CD4-positive, alpha-beta T cell treated with Interleukin-2 at 100 ng/mL for 4 hours (primary cell): ENCODE results near the gene GSTO2.

Source experiments
- DNase-seq: peaks from one replicate; pipeline ENCODE4 v3.0.0-alpha.2; 2020; ENCODE audit warnings: low spot score

GSTO2 gene

GRCh38 chr10:104253606-104254410, 15.2 kb upstream of the GSTO2 start:
- DNase-seq = no peak

- DNase-seq = peak; percentile 49
Observed at GRCh38 chr10:104254493-104255310, 14.3 kb upstream of the GSTO2 start, which contains the start of gene GSTO1. GSTO1 (plus strand) TSS chr10:104254892; CDS start chr10:104254929, 37 bp downstream.

GRCh38 chr10:104255311-104255981, 13.5 kb upstream of the GSTO2 start:
- peak; percentile 20 for DNase-seq

GRCh38 chr10:104256335-104256961, 12.5 kb upstream of the GSTO2 start:
- DNase-seq = peak; percentile 63

- no peak for DNase-seq
Observed at GRCh38 chr10:104257235-104257634, 11.7 kb upstream of the GSTO2 start.

- no peak for DNase-seq
Observed at GRCh38 chr10:104258209-104258608, 10.8 kb upstream of the GSTO2 start.

GRCh38 chr10:104259456-104259855, 9.5 kb upstream of the GSTO2 start:
- no peak for DNase-seq

GRCh38 chr10:104259999-104260774, 8.8 kb upstream of the GSTO2 start:
- no peak for DNase-seq

- DNase-seq = peak; percentile 45
Observed at GRCh38 chr10:104260775-104261115, 8.2 kb upstream of the GSTO2 start.

- DNase-seq = no peak
Observed at GRCh38 chr10:104262055-104262454, 6.9 kb upstream of the GSTO2 start.

GRCh38 chr10:104264783-104265182, 4.2 kb upstream of the GSTO2 start:
- no peak for DNase-seq

GRCh38 chr10:104267721-104268404, 1.1 kb upstream of the GSTO2 start:
- DNase-seq = no peak

GRCh38 chr10:104268405-104268712, 625 bp upstream of the GSTO2 start:
- DNase-seq = no peak

- DNase-seq = no peak
Observed at GRCh38 chr10:104273286-104273685, 4.3 kb downstream of the GSTO2 start.

GRCh38 chr10:104273899-104274575, 5.1 kb downstream of the GSTO2 start:
- DNase-seq = no peak

- peak; percentile 40 for DNase-seq
Observed at GRCh38 chr10:104274762-104275721, 6.1 kb downstream of the GSTO2 start.

GRCh38 chr10:104276192-104276591, 7.2 kb downstream of the GSTO2 start:
- DNase-seq = no peak

- DNase-seq = no peak
Observed at GRCh38 chr10:104277785-104278184, 8.8 kb downstream of the GSTO2 start.
